GM11168 (cell line): Measurements from ENCODE around the gene LTB.

Source experiments
- in situ Hi-C: fragments of 300-500 bp; cut with MboI; formaldehyde crosslinking; loops from one replicate; pipeline ENCODE4 v1.12.0; 2022; ENCODE audit warnings: low sequenced_read_pairs; ENCODE audit not compliant: unreplicated experiment

LTB gene, protein sequence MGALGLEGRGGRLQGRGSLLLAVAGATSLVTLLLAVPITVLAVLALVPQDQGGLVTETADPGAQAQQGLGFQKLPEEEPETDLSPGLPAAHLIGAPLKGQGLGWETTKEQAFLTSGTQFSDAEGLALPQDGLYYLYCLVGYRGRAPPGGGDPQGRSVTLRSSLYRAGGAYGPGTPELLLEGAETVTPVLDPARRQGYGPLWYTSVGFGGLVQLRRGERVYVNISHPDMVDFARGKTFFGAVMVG

DNA sequence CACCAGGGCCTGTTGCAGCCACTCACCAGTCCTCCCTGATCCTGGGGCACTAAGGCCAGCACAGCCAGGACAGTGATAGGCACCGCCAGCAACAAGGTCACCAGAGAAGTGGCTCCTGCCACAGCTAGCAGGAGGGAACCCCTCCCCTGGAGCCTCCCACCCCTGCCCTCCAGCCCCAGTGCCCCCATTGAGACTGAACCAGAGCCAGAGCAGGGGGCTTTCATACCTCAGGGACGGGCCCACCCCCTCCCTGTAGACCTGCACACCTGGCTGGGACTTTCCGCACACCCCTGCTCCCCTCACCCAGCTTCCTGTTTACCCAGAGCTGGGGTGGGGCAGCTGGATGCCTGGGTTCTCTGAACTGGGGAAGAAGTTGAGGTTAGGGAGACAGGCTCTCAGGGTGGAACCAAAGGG, at the start of gene LTB:
Gene LTB (minus strand): TSS at position 195 of the 414 bp plus-strand sequence. CDS start 7 bp downstream, at position 188.
- in situ Hi-C loops = no loop called here

DNA sequence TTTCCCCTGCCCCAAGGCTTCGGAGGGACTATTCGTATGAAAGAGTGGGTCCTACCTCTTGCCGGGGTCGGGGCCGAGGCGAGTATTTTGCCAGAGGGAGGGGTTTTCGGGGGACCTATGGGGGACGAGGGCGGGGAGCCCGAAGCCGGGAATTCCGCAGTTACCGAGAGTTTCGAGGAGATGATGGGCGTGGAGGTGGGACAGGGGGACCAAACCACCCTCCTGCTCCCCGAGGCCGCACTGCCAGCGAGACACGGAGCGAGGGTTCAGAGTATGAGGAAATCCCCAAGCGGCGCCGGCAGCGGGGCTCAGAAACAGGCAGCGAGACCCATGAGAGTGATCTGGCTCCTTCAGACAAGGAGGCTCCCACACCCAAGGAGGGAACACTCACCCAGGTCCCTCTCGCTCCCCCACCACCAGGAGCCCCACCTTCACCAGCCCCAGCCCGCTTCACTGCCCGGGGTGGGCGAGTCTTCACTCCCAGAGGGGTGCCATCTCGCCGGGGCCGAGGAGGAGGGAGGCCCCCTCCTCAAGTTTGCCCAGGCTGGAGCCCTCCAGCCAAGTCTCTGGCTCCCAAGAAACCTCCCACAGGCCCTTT, 49.6 kb upstream of the LTB start:
- in situ Hi-C loops = no loop called here

DNA sequence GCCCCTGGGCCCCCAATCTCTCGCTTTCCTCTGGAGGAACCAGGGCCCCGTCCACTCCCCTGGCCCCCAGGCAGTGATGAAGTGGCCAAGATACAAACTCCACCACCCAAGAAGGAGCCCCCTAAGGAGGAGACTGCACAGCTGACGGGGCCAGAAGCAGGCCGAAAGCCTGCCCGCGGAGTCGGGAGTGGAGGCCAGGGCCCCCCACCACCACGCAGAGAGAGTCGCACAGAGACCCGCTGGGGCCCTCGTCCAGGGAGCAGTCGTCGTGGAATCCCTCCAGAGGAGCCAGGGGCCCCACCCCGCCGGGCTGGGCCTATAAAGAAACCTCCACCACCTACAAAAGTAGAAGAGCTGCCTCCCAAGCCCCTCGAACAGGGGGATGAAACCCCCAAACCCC, 49.0 kb upstream of the LTB start:
- in situ Hi-C loops = no loop called here

DNA sequence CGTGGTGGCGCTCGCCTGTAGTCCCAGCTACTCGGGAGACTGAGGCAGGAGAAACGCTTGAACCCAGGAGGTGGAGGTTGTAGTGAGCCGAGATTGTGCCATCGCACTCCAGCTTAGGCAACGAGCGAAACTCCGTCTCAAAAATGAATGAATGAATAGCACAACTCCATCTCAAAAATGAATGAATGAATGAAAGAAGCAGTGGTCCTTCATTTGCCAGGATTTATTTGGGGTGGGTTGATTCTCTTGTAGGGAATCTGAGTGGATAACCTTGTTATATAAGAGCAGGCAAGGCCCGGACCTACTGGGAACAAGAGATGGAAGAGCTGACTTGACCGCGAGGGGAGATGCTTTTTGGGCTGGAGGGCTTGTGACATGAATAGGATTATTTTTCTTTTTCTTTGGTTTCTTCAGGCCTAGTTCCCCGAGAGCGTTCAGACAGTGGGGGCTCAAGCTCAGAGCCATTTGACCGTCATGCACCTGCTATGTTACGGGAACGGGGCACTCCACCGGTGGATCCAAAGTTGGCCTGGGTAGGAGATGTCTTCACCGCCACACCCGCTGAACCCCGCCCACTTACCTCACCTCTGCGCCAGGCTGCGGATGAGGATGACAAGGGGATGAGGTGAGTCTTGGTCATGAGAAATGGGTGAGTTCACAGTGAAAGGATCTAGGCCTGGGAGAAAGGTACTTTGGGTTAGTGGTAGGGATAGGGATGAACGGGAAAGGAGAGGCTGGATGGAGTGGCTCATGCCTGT, 48.1 kb upstream of the LTB start:
- in situ Hi-C loops = no loop called here

DNA sequence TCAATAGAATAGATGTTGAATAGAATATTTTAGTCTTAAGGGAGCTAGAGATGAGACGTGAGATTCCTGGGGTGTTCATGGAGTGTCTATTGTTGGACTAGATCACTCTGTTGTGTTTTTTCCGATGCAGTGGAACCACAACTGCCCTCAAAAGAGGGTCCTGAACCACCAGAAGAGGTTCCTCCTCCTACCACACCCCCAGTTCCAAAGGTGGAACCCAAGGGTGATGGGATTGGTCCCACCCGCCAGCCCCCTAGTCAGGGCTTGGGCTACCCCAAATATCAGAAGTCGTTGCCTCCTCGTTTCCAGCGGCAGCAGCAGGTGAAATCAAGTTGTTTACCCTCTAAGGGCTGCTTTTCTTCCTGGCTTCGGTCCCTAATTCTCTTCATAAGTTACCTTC, 46.8 kb upstream of the LTB start:
- in situ Hi-C loops = no loop called here

DNA sequence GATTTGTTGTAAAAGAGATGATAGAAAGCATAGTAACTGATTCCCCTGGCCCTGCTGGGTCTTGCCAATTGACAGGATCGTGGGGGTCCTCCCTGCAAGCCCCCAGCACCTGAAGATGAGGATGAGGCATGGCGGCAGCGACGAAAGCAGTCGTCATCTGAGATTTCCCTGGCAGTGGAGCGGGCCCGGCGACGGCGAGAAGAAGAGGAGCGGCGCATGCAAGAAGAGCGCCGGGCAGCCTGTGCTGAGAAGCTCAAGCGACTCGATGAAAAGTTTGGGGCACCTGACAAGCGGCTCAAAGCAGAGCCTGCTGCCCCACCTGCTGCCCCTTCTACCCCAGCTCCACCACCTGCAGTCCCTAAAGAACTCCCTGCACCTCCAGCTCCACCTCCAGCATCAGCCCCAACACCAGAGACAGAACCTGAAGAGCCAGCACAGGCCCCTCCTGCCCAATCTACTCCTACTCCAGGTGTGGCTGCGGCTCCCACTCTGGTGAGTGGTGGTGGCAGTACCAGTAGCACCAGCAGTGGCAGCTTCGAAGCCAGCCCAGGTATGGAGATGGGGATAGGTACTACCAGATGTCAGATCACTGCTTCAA, 45.6 kb upstream of the LTB start:
- in situ Hi-C loops = no loop called here

DNA sequence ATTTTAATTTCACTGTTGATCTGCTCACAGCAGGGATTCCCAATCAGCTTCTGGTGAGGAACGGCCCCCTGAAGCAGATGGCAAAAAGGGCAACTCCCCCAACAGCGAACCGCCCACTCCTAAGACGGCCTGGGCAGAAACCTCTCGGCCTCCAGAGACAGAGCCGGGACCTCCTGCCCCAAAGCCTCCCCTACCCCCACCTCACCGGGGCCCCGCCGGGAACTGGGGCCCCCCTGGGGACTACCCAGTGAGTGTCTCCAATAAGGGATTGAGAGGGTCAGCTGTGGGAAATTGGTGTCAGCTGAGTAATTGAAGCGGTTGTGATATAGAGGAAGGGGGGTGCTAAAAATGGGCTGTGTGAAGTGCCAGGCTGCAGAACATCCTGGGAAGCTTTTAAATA, 44.7 kb upstream of the LTB start:
- in situ Hi-C loops = no loop called here

DNA sequence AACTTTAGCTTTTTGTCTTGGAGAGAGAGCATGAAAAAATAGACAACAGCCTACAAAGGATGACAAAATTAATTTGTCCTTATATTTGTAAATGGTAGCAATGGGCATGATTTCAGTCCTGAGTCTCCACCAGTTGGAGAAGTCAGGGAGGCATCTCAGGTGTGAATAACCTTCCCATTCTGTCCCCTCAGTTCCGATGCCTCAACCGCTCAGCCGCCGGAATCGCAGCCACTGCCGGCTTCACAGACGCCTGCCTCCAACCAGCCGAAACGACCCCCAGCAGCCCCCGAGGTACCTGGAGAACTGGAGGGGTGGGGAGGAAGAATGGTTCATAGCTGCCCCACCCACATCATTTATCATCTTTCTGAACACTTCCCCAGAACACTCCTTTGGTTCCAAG, 41.8 kb upstream of the LTB start:
- in situ Hi-C loops = no loop called here

DNA sequence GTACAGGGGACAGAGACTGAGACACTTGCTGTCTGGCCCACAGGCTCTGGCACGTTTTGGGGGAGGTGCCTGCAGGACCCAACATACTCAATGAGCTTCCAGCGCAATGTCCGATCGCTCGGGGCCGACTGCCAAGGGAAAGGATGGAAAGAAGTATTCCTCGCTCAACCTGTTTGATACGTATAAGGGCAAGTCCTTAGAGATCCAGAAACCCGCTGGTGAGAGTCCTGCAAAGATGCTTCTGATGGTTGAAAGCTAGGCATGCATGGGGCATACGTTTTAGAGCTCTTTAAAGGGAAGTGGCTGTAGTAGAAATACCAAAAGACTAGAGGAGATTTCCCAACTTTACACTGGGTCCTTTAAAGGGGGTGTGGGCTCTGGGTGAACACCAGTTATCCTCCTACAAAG, 40.5 kb upstream of the LTB start:
- in situ Hi-C loops = no loop called here

DNA sequence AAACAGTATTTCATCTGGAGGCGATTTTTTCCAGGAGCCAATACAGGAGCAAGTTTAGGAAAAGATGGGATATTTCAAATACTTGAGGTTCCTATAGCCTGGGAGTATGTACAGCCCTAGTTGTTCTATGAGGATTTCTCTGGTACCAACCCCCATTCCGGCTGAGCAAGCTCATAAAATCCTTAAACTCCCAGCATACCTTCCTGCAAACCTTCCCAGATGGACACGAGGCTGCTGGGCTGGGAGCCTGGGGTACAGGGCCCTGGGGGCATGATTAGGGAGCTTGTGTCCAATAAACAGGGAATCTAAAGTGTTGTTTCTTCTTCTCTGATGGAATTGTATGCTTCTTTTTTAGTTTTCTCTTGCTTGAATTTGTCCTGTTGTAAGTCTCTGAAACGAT, 39.8 kb upstream of the LTB start:
- in situ Hi-C loops = no loop called here

DNA sequence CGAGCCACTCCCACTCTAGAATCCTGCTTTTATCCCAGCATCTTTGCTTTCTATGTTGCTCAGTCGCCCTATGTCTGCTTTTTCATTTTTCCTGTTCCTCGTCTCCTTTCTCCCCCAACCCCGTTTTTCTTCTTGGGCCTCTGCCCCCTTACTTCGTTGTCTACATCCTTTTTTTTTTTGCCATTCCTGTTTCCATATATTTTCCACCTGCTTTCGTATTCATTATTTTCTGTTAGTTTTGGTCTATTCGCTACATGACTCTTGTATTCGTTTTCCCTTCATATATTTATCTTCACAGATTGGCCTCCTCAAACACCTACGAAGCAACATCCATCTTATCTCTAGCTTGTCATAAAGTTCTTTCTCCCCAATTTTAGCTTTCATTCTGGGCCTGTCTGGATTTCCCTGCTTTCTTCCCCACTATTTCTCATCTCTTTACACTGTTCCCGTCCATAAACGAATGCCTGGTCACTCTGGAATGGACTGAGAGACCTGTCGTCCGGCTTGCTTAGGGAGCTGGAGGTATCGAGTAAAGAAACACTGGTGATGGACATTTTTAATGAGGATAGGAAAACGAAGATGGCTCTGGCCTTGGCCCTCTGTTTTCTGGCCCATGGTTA, 39.2 kb upstream of the LTB start:
- in situ Hi-C loops = no loop called here

DNA sequence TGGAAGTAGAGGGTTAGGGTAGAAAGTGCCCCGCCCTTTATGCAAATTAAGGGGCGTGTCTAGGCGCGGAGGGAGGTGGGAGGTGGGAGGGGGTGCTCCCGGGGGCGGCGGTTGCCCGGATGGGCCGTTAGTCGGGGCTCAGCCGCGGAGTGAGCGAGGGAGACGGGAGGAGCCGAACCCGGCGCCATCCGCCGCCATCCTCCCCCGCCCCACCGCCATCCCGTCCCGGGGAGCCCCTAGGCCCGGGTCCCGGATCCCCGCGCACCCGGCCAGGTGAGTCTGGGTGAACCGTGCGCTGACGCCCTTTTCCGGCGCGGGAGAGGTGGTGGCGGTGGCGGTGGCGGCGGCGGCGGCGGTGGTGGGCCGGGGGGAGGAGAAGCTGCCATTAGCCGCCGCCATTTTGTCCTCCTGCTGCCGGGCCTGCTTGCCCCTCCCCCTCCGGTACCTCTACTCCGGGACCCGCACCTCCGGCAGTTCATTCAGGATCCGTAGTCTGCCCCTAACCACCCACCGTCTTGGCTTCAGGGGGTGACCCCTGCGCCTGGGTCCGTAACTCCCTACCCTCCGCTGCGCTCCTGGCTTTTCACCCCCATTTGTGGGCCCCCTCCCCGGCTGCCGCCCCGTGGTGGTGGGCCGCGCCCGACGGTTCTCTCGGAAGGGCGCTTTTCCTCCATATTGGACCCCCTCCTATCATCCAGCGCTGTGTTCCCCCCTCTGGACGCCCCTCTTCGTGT, 38.5 kb upstream of the LTB start, which contains the start of gene PRRC2A:
Gene PRRC2A (plus strand): TSS at position 130 of the 734 bp plus-strand sequence. CDS start 2,075 bp downstream, outside the sequence.
- in situ Hi-C loops = no loop called here

DNA sequence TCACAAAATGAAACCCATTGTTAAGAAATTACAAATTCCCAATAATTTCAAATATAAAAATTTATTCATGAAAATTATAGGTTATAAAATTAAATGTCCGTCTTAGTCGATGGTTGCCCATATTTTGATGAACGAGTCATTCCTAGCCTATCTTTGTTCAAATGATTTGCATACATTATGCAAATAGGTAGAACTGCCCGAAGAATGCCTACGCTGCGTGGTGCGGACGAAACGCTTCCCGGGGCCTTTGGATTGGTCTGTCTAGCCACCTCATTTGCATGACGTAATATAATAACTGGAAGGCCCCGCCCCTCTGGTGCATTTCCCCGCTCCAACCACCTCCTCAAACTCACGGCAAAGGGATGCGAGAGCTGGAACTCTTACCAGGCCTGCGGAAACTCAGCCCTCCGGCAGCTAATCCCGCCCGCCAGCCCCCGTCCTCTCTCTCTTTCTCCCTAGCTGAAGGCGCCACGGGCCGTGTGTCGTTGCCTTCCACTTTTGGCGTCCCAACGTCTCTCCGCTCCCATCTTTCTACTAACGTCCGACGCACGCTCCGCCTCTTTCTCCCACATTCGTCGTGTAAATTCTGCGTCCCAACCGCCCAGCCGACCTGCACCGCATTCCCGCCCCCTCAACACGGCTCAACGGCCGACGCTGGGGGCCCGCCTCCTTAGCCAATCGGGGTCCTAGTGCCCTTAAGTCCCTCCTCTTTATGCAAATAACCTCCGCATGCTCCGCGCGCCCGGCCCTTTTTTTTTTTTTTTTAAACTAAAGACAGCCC, 37.8 kb upstream of the LTB start:
- in situ Hi-C loops = no loop called here

DNA sequence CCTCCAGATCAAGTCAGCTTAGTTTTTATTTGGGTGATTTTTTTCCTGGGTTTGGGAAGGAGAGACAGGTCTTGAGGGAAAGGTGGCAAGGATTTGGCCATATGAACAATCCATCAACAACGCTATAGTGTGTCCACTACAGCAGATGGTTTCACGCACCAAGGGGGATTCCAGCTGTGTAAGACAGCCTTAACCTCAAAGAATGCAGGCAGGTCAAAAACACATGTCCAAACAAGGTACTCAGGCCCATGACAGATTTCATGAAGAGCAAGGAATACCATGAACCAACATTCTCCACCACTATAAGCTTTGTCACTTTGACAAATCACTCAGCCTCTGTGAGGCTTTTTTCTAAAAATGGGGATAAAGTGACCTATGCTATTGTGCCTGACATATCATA, 34.8 kb upstream of the LTB start:
- in situ Hi-C loops = no loop called here

DNA sequence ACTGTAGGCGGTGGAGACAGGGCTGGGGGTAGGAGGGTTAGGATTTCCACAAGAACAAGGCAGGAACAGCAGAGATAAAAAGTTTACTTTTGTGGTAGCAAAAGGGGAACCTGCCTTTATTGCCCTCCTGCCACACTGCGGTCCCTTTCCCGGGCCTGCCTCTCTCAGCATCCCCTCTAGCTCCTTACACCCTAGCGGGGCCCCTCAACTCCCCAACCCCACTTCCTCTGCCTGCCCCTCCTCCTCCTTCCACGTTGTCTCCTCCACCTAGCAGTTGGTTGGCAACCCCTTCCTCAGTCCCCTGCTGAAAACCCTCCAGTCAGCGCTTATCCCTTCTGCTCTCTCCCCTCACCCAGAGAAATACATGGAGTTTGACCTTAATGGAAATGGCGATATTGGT, 33.5 kb upstream of the LTB start:
- in situ Hi-C loops = no loop called here

DNA sequence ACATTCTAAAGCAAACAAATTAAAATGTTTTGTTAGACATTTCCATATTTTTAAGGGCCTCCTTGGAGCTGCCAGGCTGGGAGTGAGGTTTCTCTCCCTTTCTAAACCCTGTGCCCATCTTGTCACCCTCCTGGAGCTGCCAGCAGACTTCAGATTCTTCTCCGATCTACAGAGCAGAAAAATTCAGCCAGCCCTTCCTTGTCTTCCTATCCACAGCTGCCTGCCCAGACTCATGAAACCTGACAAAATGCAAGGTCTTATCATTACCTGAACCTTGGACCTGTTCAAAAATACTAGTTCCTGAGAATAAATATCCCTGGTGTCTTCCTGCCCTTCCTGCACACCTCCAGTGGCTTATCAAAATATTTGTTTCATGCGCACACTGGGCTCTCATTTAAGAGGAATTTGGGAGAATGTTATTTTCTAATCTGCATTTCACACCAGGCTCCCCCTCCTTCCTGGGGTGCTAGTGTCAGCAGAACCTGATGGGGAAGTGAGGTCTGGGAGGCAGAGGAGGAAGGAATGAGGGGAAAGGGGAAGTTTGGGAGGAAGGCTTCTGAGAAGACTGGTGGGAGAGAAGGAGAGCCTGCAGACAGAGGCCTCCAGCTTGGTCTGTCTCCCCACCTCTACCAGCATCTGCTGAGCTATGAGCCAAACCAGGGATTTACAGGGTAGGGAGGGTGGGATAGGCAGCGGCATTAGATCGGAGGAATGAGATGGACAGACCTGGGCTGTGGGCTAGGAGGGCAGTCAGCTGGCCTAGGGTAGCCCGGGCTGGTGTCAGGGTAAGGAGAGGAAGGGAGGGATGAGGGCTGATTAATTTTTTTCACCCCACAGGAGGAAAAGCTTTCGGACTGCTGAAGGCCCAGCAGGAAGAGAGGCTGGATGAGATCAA, 32.7 kb upstream of the LTB start, which contains the start of gene AIF1:
Gene AIF1 (plus strand): TSS at position 551 of the 895 bp plus-strand sequence. CDS start 96 bp downstream, at position 647.
- in situ Hi-C loops = no loop called here

DNA sequence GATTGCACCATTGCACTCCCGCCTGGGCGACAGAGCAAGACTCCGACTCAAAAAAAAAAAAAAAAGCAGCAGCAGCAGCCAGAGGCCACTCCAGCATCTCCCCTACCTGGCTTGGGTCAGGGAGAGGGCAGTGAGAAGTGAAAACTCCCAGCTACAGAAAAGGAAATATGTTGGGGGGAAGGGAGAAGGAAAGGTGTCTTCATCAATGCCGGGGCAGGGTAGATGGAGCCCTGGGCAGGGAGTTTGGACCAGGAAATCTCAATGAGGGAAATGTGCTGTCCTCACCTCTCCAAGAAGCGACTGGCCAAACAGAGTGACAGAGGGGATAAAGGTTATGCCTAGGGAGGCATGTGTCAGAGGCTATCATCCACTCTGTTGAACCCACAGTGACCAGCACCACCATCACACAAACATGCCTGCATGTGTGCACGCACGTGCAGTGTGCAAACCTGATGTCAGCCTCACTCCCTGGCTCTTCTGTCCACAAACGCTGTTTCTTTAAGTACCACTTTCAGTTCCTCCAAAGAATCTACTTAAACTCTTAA, 31.9 kb upstream of the LTB start:
- in situ Hi-C loops = no loop called here

DNA sequence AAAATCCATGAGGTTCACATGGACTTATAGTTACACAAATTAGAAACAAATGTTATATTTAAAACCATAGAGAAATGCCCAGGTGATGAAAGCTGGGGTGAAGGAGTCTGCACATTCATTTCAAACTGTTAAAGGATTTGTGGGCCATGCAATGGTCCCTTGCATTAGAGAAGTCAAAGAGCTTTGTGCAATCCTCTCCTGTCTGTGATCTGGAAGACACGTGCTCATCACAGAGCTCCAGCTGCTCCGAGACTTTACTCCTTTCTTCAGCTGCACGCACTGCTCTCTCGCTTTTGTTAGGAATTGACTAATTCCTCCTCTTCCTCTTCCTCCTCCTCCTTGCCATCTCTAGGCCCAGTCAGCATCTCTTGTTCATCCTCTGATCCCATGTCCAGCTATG, 28.7 kb upstream of the LTB start:
- in situ Hi-C loops = no loop called here
